ENCODE results near the gene HNRNPA2B1.
"Not testable (repeated sequence)": the region's sequence is repeated elsewhere in the genome, so short reads cannot be mapped to it uniquely, and the experiment has no call there.

DNA sequence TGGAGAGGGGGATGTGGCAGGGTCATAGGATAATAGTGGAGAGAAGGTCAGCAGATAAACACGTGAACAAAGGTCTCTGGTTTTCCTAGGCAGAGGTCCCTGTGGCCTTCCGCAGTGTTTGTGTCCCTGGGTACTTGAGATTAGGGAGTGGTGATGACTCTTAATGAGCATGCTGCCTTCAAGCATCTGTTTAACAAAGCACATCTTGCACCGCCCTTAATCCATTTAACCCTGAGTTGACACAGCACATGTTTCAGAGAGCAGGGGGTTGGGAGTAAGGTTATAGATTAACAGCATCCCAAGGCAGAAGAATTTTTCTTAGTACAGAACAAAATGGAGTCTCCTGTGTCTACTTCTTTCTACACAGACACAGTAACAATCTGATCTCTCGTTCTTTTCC lies 24.6 kb downstream of the HNRNPA2B1 start:
- TF ChIP-seq NRF1 (IDR thresholded peaks at IDR 0.05; ENCODE audit: low read depth, low read length); JUND (IDR thresholded peaks at IDR 0.05); CTCF (IDR thresholded peaks at IDR 0.05); RAD21 (IDR thresholded peaks at IDR 0.05; ENCODE audit: low read length); EZH2phosphoT487 (IDR thresholded peaks at IDR 0.05; ENCODE audit: borderline replicate concordance, low read depth); TCF12 (IDR thresholded peaks at IDR 0.05); MAX (IDR thresholded peaks at IDR 0.05; ENCODE audit: low read depth); RFX5 (IDR thresholded peaks at IDR 0.05; ENCODE audit: low read length); NFIC (IDR thresholded peaks at IDR 0.05; ENCODE audit: borderline replicate concordance); POLR2AphosphoS5 (IDR thresholded peaks at IDR 0.05; ENCODE audit: low read depth, low read length); GABPA (IDR thresholded peaks at IDR 0.05; ENCODE audit: low read depth); YY1 (IDR thresholded peaks at IDR 0.05; ENCODE audit: low read depth); EP300 (IDR thresholded peaks at IDR 0.05; ENCODE audit: borderline replicate concordance in 1 of 2, low read depth in 1 of 2, low read length in 1 of 2); TEAD4 (IDR thresholded peaks at IDR 0.05; ENCODE audit: borderline replicate concordance, insufficient read depth): not testable (repeated sequence)
